Myometrial cell (primary cell): ENCODE results near the gene TAMALIN. TPM values are rescaled to one million over a fixed set of nuclear protein-coding genes. Genes with fewer than 3 reads are reported as not detected.

Experiments used
- total RNA-seq: library from RNA; depleted of rRNA; stranded (reverse); fragments of >200 nt; gene quantifications from 2 replicates; pipeline ENCODE4 v1.2.3, GENCODE V29; 2015

TAMALIN gene
- 3.0 and 6.6 TPM in 2 replicates for total RNA-seq

DNA sequence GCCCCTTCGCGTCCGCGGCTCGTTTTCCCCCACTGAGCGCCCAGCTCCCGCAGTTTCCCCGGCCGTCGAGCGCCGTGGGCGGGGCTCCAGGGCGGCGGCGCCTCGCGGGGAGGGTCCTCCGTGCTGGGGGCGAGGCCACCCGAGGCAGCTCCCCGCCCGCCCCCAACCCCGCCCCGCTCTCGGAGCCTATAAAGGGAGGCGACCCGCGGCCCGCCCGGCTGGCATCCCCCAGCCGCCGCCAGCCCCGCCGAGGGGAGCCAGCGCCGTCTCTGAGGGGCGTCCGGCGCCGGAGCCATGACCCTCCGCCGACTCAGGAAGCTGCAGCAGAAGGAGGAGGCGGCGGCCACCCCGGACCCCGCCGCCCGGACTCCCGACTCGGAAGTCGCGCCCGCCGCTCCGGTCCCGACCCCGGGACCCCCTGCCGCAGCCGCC, at the start of gene TAMALIN:
TSS of gene TAMALIN (plus strand) at position 221 of the 432 bp plus-strand sequence. CDS start at position 295, 74 bp downstream.

DNA sequence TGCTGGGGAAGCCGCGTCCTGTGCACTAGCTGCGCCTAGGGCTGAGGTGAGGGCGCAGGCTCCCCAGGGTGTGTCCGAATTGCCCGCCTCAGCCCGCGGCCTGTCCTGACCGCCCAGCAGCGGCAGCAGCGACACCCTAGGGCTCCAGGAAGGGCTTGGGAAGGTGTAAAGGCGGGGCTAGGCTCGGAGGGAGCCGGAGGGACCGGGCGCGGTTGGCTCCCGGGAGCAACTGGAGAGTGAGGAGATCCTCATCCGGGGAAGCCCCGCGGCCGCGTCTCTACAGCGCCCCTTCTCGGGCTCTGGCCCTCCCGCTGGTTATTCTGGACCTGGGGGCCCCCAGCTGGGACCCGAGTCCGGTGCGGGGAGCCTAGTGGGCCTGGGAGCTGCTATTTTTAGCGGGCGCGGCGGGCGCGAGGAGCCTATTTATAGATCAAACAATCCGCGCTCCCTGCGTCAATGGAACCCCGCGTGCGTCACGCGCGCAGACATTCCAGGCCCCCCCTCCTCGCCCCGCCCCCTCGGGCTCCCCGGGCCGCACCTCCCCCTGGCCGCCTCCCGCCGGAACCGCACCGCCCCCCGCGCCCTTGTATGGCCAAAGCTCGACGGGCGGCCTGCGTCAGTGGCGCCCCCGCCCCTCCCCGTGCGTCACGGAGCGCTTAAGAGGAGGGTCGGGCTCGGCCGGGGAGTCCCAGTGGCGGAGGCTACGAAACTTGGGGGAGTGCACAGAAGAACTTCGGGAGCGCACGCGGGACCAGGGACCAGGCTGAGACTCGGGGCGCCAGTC, 44.2 kb downstream of the TAMALIN start, which contains the start of gene NR4A1:
TSS of gene NR4A1 (plus strand) at position 685 of the 784 bp plus-strand sequence. CDS start 2,887 bp downstream, outside the sequence.

Other genes with a start within 250 kb of the TAMALIN start
- not detected in 2 replicates for gene FIGNL2, start 158.2 kb upstream of the TAMALIN start, total RNA-seq
- gene ANKRD33, start 118.8 kb upstream of the TAMALIN start, total RNA-seq: not detected in 2 replicates
- 20.2 and 32.3 TPM in 2 replicates for gene ACVRL1, start 99.4 kb upstream of the TAMALIN start, total RNA-seq
- 6.4 and 6.6 TPM in 2 replicates for gene ACVR1B, start 55.2 kb upstream of the TAMALIN start, total RNA-seq
- 1.8 and 6.9 TPM in 2 replicates for gene NR4A1, start 44.5 kb downstream of the TAMALIN start, total RNA-seq
- gene ATG101, start 63.0 kb downstream of the TAMALIN start, total RNA-seq: 107 and 110 TPM in 2 replicates
- not detected in 2 replicates for gene SMIM41, start 72.8 kb downstream of the TAMALIN start, total RNA-seq
- gene KRT80, start 185.1 kb downstream of the TAMALIN start, total RNA-seq: 0.53 TPM in 1 of 2 replicates, not detected in the other
- 0.58 and 1.2 TPM in 2 replicates for gene KRT7, start 226.3 kb downstream of the TAMALIN start, total RNA-seq